Fibroblast of skin of left biceps (primary cell): ENCODE results near the gene TMTC1.
A peak's percentile ranks its signal among the peaks of the same experiment; 100 is the strongest.

Experiments
- DNase-seq, 2 experiments: peaks; one replicate each; pipeline ENCODE4 v3.0.0-alpha.2; 2013; ENCODE audit warnings: low read depth in 2 of 2

TMTC1 gene

DNA sequence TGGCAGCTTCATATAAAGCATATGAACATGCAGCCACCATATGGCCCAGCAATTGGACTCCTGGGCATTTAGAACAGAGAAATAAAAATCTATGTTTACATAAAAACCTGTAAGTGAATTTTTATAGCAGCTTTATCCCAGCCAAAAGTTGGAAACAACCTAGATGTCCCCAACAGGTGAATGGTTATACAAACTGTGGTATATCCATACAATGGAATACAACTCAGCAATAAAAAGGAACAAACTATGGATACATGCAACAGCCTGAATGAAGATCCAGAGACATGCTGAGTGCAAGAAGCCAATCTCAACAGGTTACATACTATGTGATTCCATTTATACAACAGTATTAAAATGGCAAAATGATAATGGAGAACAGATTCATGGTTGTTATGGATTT lies 3.7 kb downstream of the TMTC1 start:
- no peak for DNase-seq

DNA sequence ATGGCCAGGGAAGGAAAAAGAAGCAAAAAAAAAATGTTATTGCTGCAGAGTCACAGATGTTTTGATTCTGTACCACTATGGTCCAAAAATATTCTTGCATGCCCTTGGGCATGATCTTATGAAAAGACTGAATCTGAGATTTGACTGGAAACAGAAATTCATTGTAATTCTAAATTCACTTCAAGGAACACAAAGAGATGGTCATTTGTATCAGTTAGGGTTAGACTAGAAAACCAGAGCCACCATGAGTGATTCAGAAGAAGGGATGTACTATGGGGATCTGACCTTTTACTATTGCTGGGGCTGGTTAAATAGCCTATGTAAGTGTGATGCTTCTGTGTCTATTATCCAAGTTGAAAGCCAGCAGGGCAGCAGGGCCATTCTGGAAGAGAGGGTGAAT lies 5.2 kb downstream of the TMTC1 start:
- no peak for DNase-seq

DNA sequence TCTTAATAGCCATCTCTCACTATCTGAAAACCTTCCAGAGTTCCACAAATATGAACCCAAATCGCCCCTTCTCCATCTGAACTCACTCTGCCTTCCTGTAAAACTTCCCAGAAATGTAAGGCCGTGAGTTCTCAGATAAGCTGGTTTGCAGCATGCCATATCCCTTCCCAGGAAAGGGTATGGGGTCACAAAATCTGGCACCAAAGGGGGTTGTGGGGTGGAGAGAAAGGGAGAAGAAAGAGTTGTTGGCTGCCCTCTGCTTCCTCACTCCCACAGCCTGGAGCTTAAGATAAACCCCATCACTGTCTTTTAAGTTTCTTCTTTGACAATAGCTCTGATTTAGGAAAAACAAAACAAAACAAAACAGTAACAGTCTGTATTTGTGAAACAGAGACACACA lies 10.7 kb downstream of the TMTC1 start:
- DNase-seq, result no peak

DNA sequence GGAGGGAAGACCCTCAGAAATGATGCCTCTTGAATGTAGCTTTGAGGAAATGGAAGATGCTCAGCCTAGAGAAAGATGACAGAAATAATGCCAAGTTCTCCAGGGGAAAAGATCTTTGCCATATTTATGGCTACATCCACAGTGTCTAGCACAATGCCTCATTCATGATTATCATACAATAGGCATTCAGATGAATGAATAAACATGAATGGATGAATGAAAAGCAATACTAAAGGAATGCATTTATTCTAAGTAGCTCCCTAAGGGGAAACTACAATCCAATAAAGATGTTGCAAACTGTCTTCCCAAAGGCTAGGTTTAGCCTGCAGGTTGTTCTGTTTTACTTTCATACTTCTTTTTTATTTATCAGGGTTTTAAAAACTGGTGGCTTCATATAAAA lies 12.0 kb downstream of the TMTC1 start:
- no peak for DNase-seq

DNA sequence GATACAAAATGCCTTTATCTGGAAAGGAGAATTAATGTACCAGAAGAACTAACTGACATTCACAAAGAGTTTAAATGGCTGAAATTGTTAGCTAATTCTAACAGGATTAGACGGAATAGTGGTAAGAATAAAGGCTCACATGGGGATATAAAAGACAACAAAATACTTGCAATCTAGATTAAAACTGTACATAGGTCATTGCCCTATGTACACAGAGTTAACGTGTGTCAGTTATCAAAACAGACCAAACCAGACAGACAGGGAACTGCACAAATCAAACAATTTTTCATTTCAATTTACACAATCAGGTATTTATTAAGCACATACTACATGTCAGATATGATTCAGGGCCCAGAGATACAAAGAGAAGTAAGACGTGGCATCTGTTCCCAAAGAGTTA lies 12.6 kb downstream of the TMTC1 start:
- no peak for DNase-seq

DNA sequence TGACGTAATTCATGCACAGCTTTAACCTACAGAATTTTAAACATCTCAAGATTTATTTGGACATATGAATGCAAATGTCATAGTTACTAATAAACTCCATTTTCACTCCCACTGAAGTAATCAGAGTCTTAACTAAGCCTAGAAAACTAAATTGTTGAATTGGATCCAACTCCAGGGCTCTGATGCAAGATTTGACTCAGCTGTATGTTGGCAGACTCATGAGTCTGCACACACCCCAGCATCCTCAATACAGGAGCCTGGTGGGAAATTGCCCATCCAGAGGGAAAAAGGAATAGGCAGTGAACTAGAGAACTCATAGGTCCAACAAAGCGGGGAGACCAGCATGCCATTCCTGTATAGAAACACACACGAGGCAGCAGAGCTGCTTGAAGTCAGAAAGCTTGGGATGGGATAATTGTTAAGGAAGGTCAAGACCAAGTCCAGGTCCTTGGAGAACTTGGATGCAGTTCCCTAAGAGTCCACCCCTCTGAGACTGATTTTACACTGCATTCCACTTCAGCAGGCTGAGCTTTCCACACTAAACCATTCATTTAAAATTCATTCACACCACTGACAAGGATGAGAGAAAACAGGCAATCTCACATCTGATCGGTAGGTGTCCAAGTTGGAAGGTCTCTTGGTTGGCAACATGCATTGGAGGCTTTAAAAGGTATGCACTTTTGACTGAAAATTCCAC lies 14.4 kb downstream of the TMTC1 start:
- peak; percentile 45 to 57 for DNase-seq

DNA sequence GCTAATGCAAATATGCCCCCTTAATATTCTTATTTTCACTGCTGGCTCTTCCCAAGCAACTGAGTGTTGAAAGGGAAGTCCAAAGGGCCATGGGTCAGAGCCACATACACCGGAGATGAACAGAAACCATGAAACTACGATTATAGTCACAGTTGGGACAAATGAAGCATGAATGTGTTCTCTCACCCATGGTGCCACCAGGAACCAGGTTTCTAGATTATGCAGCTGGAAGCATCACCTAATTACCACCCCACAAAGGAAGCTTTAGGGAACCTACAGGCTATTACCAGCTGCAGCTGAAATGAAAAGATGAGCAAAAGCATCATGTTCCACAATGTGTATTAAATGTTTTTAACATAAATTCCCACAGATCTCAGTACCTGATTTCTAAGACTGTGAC lies 15.4 kb downstream of the TMTC1 start:
- no peak for DNase-seq

DNA sequence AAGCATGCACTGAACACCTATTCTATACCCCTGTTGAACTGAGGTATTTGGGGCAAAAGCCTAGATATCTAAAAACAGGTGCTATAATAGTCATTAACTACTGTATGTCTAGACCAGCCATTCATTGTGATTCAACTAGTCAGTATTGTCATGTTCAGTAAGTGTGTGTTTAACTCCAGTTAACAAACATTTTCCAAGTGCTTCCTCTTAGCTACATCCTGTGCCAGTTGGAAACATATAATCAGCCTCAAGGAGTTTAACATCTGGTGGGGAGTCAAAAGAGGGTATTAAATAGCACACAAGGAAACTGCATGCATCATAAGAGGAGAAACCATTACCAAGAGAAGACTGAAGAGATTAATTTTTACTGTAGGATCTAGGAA lies 20.4 kb downstream of the TMTC1 start:
- no peak for DNase-seq

DNA sequence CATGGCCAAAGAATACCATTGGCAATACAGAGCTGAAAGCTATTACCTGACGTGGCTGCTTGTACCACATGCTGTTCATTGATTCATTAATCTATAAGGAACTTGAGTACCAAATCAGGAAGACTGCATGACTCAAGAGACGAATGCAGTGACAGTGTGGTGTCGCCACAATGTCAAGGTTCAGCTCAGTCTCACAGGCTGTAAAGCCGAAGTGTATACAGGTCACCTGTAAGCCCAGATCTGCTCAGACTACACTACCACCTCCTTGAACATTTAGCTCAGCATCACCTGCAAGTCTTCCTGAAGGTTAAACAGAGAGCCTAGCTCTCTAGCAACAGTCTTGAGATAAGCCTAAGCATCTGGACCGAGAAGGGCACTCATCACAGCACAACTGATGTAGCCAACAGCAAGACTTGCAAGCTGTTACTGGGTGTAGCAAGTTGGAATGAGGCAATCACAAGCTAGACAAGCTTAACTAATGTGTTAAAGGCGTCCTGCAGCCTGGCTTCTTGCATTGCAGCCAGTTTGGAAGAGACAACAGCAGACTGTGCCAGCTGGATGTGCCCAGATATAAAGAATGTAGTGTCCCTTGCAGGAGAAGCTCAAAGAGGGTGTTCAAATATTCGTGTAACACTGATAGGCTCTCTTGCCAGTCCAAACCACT lies 21.0 kb downstream of the TMTC1 start:
- DNase-seq, result no peak

DNA sequence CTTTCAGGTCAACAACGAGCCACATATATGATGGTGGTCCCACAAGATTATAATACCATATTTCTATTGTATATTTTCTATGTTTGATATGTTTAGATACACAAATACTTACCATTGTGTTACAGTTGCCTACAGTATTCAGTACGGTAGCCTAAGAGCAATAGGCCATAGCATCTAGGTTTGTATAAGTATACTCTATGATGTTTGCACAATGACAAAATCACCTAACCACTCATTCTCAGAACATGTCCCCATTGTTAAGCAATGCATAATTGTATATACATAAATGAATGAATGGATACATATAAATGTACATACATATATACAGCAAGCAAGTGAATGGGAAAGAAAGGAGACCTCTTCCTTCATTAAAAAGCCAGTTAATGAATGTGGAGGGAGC lies 23.8 kb downstream of the TMTC1 start:
- no peak for DNase-seq

DNA sequence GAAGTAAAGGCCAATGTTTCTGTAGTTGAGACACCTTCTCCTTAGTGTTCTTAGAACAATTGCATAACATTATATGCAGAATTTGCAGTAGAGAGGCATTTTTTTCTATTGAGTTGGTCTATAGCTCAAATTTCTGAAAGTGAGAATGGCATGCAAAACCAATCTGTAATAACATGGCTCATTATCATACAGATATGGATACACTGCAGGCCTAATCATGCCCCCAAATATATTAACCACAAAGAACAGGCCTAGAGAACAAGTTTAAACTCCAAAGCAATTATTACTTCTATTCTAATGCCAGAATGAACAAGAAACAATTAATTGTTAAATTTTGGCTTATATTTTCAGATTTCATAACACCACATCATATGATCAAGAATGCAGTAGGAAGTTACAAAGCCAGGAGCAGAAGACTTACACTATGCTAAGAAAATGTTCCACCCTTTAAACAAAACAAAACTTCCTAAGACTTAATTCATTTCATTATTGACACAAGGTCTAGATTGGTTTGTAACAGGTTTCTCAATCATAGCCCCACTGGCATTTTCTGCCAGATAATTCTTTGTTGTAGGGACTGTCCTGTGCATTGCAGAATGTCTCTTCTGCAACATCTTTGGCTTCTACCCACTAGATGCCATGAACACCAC lies 26.9 kb downstream of the TMTC1 start:
- no peak for DNase-seq

DNA sequence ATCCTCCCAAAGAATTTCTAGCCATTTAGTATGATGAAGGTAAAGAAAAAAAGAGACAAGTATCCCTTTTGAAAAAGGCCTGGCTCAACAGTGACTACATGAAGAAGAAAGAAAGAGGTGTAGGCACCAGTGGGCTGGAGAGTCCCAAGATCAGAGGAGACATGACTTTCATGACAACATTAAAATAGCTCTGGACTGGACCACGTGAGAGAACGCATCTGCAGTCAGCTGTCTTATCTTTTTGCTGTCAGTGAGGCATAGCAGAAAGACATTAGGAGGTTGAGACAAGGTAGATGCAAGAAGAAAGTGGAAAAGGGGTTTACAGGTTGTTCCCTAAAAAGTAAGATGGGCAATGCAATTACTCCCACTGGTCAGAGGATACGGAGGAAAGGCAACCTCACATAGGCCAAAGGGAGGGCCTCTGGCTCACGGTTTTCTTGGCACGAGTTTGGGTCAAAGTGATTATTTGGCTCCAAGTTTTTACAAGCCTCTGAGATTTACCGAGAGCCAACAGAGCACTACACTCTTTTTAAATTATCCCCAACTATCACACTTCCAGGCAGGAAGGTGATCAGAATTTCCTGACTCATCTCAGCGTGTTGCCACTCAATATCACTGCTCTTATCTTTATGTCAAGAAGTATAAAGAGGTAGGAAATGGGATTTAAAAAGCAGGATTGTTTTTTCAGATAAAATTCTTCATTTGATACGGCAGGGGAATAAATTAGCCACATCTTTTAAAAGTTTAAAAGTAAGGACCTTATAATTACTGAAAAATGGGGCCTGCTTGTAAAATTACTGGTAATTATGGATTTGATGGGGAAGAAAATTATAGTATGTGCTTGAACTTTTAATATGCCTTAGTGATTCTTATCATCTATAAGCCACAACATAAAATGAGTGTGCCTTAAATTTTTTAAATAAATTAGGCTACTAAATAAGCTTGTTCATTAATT lies 29.2 kb downstream of the TMTC1 start:
- no peak for DNase-seq

DNA sequence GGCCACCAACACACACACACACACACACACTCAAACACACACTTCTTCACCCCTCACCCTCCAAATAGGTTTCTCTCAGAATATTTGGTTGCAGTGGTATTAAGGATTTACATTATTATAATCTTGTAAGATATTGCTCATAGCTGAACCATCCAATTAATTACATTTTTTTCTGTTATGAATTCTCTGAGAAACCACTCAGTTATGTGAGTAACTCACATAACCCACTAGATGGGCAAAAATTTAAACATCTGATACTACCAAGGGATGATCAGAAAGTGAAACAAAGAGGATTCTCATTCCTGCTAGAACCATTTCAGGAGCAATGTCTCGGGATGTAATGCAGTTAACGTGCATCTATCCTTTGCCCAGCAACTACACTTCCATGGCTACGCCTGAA lies 31.6 kb downstream of the TMTC1 start:
- DNase-seq, result peak in 1 of 2 experiments; percentile 33

DNA sequence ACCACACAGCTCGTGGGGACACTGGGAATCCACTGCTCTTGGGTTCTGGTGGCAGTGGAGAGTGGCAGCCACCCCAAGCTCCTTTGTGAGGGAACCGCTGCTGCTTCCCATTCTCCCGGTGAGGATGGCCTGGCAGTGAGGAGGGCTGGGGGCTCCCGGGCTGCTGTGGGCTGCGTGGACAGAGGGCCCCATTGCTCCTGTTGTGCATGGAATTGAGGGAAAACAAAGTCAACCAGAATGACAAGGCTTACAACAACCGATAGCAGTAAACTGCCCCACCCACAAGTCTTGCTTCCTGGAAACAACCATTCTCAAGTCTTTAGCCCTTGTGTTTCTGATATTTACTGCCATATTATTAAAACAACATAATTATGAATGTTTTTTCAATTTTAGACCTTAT lies 32.1 kb downstream of the TMTC1 start:
- no peak for DNase-seq

DNA sequence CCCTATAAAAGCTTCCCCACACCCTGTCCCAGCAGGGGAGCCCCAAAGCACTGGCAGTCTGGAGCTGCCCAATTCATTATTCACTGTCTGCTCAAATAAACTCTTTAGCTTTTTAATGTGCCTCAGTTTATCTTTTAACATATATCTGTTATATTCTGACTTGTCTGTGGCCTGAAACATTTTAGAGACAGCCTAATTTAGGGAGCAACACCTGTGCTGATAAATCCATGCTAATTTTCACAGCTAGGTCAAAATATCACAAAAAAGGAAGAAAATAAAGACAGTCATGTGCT lies 32.9 kb downstream of the TMTC1 start:
- no peak for DNase-seq

DNA sequence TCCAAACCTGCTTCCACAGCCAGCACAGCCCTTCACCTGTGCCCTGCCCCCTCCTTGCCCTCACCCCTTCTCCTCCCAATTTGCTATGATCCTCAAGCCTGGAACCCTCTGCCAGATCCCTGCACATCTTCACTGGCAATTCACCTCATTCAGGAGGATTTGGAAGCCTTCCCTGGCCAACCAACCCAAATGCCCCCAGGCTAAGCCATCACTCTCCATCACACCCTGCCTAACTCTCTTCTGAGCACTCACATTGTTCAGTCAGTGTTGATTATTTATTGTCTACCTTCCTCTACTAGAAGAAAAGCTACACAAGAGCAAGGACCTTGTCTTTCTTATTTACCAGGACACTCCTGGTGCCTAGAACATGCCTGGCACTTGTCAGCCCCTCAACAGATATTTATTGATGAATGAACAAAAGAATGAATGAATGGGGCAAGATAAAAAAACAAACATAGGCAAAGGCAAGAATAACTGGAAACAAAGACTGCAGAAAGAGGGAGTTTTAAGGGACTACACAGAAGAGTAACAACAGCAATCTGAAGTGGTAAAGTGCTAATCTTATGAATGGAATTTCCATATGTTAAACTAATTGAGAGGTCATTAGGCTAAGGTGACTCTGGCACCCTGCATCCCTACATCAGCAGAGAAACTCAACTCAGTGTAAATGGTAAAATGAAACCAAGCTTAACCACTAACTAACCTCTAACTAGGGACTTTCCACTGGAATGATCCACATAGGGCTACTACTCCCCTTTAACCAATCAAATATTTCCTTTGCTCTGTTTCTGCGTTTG lies 33.4 kb downstream of the TMTC1 start:
- no peak for DNase-seq

DNA sequence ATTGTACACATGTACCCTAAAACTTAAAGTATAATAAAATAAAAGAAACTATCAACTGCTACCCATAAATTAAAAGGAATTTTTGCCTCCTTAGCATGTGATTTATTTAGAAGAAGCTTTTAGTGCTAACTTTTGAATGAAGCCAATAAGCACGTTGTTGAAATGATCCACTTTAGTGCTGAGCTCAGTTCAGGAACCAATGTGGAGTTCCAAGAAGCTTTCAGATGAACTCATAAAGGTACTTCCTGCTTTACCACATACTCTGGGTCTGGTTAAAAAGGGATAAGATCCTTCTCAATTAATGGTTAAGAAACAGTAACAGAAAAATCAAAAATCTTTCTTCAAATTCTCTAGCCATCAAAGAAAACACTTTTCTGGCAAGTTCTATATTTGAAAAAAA lies 39.4 kb downstream of the TMTC1 start:
- DNase-seq, result no peak

DNA sequence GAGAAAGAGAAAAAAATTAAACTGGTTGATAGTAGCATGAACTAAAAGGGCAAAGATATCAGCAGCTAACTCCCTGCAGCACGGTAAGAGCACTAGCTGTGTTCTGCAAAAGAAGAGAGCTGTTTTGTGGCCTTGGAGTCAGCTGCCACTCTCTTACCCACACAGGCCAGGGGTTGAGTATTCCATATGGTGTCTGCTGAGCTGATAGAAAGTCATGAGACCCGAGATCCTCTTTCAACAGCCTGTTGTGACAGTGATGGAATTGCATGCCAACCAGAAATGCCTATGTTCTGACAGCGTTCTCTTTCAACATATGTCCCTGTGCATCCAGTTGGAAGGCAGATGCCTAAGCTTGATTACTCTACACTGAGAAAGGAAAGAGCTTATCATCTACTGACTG lies 39.9 kb downstream of the TMTC1 start:
- DNase-seq, result peak; percentile 45 to 47

DNA sequence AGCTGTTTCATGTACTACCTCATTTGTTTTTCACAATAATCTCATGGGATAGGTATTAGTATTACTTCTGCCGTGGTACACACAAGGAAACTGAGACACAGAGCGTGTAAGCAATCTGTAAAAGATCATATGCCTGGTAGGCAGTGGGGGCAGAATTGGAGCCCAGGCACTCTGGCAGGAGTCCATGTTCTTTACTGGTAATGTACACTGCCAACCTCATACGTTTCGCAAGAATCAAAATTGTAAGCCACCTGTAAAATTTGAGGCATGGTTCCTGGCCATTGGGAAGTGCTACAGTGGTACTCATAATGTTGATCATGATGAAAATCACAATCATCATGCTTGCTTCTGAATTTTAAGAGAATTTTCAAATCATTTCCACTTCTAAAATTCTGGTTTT lies 40.7 kb downstream of the TMTC1 start:
- DNase-seq, result no peak

DNA sequence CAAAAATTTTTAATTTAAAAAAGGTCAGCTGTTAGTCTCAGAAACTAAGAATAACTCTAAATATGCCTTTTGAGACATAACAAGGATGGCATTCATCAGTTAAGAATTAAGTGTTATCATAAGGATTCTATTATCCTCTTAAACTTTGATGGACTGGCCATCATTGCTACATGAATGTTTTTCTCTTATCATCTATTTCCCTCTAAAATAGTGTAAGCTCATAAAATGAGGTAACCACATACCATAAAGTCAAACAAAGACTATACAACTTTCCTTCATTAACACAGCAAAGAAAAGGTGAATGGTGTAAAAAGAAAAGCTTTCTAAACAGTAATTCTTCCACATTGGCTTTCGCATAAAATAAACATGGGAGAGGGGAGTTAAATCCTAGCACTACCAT lies 41.1 kb downstream of the TMTC1 start:
- DNase-seq, result no peak
